Stimulated activated CD4-positive, alpha-beta T cell treated with anti-CD3 and anti-CD28 coated beads, TNF-alpha, amount 100 ng/mL, for 4 hours (primary cell): ENCODE data around the gene DLG3.
"Not testable (repeated sequence)": the region's sequence is repeated elsewhere in the genome, so short reads cannot be mapped to it uniquely, and the experiment has no call there.

ENCODE experiments used
- DNase-seq, 3 experiments: peaks; one replicate each; pipeline ENCODE4 v3.0.0-alpha.2; 2020; ENCODE audit warnings: low read depth in 3 of 3

The DLG3 gene

DNA sequence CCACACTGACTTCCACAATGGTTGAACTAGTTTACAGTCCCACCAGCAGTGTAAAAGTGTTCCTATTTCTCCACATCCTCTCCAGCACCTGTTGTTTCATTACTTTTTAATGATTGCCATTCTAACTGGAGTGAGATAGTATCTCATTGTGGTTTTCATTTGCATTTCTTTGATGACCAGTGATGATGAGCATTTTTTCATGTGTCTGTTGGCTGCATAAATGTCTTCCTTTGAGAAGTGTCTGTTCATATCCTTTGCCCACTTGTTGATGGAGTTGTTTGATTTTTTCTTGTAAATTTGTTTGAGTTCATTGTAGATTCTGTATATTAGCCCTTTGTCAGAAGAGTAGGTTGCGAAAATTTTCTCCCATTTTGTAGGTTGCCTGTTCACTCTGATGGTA lies 71.1 kb downstream of the DLG3 start:
- not testable (repeated sequence) for DNase-seq

DNA sequence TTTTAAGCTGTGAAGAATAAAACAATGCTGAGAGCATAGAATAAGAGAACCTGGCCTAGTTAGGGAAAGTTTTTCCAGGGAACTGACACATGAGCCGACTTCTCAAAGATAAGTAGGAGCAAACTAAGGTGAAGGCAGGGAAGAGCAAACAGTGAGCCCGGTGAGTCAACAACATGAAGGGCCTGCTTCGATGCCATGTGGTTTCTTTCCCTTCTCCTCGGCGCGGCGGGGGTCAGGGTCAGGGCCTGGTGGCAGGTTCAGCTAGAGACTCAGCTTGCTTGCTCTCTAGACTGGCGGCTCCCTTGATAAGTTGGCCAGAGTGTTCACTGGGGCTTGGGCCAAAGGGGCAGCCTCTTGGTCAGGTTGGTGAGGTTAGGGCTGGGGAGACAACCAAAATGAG lies 81.1 kb downstream of the DLG3 start:
- DNase-seq, result no peak

DNA sequence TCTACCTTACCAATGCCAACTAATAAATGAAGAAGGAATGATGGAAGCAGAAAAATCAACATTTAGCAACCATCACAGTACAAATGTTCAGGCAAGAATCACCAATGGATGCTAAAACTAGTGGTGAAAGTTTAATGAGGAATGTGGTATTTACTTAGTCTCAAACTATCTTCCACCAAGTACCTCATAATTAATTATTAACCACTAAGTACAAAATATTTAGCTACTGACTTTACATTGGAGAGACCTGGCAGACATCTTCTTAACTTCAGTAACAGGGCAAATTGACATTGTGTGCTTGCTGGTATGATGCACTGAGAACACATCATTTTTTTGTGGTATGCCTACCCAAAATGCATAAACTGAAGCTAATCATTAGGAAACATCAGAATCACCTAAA lies 82.4 kb downstream of the DLG3 start:
- no peak for DNase-seq

DNA sequence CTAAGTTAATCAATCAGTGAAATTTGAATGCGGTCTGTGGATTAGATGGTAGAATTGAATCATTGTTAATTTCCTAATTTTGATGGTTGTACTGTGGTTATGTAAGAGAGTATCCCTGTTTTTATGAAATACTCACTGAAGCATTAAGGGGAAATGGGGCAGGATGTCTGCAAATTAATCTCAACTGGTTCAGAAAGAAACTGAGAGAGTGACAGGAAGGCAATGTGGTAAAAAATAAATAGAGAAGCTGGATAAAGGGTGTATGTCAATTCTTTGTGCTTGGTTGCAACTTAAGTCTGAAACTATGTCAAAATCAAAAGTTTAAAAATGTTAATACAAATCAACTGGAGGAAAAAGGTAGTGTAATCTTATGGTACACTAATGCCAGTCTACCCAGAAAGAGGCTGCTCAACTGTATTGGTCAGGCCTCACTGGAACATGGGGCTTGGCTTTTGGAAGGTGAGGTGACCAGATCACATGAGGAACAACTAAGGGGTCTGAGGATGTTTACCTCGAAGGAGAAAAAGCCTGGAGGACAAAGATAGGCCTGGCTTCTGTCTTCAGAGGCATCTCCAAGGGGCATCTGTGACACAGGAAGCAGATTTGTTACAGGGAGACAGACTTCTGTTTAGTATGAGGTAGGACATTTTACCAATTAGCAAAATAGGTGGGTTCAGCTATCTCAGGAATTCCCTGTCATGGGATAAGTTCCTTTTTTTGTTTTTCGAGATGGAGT lies 83.1 kb downstream of the DLG3 start:
- DNase-seq, result no peak

DNA sequence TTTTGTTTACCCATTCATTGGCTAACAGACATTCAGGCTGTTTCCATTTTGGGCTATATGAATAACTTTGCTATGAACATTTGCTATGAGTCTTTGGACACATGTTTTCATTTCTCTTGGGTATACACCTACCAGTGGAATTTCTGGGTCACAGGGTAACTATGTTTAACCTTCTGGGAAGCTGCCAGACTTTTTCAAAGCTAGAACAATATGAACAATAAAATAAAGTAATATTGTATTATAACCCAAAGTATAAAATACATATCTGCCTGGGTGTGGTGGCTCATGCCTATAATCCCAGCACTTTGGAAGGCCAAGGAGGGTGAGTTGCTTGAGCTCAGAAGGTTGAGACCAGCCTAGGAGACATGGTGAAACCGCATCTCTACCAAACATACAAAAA lies 90.6 kb downstream of the DLG3 start:
- DNase-seq, result no peak

GRCh38 chrX:70549429-70549828 lies 104.8 kb downstream of the DLG3 start:
- no peak for DNase-seq

DNA sequence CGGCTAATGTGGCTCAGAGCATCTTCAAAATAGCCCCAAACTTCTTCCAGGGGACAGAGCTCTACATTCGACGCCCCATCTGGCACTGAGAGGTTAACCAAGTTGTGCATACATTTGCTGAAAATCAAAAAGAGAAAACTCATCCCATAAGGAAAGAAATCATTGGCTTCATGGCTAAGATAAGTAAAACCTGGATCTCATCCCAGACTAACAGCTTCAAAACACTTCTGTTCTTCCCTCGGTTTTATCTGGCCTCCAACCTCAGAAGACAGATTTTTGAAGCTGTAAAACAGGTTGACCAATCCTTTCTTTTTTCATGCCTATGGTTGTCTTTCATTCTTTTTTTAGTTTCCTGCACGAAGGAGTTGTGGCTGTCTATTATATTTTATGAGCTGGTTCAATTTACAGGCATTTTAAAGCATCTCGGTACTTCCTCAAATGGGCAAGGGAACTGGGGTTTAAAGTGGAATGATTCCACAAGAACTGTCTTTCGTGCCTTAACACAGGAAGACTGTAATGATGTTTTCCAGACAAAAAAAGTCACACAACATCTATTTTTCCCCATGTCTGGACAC lies 107.6 kb downstream of the DLG3 start:
- no peak for DNase-seq

DNA sequence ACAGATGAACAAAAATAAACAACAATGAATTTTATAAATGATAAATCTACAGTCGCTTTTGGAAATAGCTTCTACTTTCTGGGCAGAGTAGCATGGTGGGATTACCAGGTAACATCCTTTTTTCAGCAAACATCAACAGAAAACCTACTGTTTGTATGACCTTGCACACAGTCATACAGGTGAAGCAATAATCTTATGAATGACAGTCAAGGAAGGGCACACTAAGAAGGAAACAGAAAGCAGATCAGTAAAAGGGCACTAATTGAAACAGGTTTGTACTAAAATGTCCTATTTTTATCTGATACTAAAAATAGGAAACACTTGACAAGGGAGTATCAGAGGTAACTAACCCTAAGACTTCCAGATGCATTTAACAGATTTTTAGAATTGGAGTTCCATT lies 108.9 kb downstream of the DLG3 start:
- DNase-seq, result no peak

DNA sequence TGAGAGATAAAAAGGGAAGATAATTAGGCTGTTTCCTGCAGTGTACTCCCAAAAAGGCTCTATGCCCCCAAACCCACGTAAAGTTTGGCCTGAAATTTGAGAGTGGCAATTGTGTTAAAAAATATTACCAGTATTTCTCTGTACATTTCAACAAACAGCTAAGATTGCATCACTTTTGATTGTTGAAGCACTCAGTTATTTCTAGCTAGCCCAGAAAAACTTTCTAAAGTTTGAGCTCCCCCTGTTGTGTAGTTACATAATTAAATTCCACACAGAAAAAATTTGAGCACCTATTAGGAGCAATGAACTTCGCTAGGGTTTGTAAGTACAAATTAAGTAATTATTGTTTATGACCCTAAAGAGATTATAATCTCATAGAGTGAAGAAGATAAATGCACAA lies 109.4 kb downstream of the DLG3 start:
- DNase-seq, result no peak

DNA sequence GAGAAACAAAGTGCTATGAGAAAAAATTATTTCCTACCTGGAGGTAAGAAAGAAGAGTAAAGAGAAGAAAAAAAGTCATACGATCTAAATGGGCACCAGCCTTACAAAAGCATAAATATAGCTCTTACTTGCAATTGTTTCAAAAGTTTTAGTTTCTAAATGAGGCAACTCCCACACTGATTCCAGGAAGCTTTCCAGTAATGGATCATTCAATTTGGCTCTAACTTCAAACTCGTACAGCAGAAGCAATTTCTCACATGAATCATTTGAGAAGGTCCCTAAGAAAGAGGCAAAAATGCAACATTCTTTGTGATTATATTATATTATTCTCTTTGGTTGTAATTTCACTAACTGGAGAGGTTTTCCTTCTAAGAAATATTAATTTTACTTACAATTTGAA lies 109.9 kb downstream of the DLG3 start:
- no peak for DNase-seq

DNA sequence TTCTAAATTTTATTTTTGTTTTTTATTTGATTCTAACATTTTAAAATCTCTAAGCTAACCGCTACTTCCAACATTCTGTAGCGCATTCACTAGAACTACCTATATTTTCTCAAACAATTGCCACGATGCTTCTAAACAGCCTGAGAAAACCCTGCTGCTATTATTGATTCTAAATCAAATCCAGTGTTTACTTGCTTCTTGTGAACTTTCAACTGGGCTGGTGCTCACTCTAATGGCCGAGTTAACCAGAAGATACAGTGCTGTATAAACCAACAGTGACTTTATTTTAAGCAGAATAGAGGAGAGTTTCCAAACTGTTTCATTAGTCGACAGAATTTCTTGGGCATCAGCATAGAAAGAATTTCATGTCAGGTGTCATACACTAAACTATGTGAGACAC lies 110.3 kb downstream of the DLG3 start:
- DNase-seq, result no peak
